Sigmoid colon (tissue), 4 donors: ENCODE results near the gene ZBTB7C.

Source experiments
- POLR2A ChIP-seq, 2 donors: fragments of 450-650 bp; IDR thresholded peaks; one replicate each; pipeline ENCODE4 v1.6.1; 2016; ENCODE audit warnings: antibody characterized with exemption in 2 of 2, mild to moderate bottlenecking in 2 of 2, moderate library complexity in 2 of 2
- POLR2AphosphoS5 ChIP-seq, 4 donors: sonication (generic); formaldehyde crosslinking; IDR thresholded peaks; one replicate each; pipeline ENCODE4 v1.6.1; 2017; ENCODE audit warnings: antibody characterized with exemption in 4 of 4
- TF ChIP-seq, protein P1 (sequence below), 4 experiments: fragments of 450-650 bp in 3 of 4; fragments of 200-600 bp in 1 of 4; IDR thresholded peaks; one replicate each; pipeline ENCODE4 v1.5.1; 2016 to 2019; ENCODE audit warnings: antibody characterized with exemption in 4 of 4, mild to moderate bottlenecking in 3 of 4, moderate library complexity in 2 of 4

GRCh38 chr18:48207733-48208132, 201.4 kb downstream of the ZBTB7C start:
- TF ChIP-seq, protein P1, sequence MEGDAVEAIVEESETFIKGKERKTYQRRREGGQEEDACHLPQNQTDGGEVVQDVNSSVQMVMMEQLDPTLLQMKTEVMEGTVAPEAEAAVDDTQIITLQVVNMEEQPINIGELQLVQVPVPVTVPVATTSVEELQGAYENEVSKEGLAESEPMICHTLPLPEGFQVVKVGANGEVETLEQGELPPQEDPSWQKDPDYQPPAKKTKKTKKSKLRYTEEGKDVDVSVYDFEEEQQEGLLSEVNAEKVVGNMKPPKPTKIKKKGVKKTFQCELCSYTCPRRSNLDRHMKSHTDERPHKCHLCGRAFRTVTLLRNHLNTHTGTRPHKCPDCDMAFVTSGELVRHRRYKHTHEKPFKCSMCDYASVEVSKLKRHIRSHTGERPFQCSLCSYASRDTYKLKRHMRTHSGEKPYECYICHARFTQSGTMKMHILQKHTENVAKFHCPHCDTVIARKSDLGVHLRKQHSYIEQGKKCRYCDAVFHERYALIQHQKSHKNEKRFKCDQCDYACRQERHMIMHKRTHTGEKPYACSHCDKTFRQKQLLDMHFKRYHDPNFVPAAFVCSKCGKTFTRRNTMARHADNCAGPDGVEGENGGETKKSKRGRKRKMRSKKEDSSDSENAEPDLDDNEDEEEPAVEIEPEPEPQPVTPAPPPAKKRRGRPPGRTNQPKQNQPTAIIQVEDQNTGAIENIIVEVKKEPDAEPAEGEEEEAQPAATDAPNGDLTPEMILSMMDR (IDR thresholded peaks at IDR 0.05), result no peak
- TF ChIP-seq POLR2AphosphoS5 (IDR thresholded peaks at IDR 0.05) (no peak), POLR2A (IDR thresholded peaks at IDR 0.05) (no peak)
